ENCODE data around the gene MGAT5. TPM values are rescaled to one million over a fixed set of nuclear protein-coding genes. Genes with fewer than 3 reads are reported as not detected.
A peak's percentile ranks its signal among the peaks of the same experiment; 100 is the strongest.

Gene MGAT5
- total and polyA plus RNA-seq, 2 donors from 2014 or later = 14.3 to 40.9 TPM

- Histone ChIP-seq H3K27me3 (ENCODE audit: control insufficient read depth, insufficient read depth, low read length) (no peaks in the 10 kb centered on the region), H3K4me1 (ENCODE audit: control insufficient read depth in 2 of 3, insufficient read depth in 2 of 3, low read depth in 1 of 3, low read length in 3 of 3) (peaks cover 0 to 10% (median 2%) of the 10 kb centered on the region in 3 donors), H3K4me3 (ENCODE audit: low read length in 3 of 3) (no peak overlapping the region), H3K27ac (ENCODE audit: low read depth in 2 of 2, low read length in 2 of 2) (no peak overlapping the region), H3K36me3 (ENCODE audit: control insufficient read depth in 2 of 3, insufficient read depth in 3 of 3, low read length in 3 of 3) (no peaks in the 10 kb centered on the region), H3K9ac (ENCODE audit: low read length in 3 of 3) (no peak overlapping the region), H3K9me3 (ENCODE audit: control insufficient read depth in 2 of 3, insufficient read depth in 1 of 3, low read length in 3 of 3) (no peaks in the 10 kb centered on the region)
- no peak for TF ChIP-seq CTCF (IDR thresholded peaks at IDR 0.05; ENCODE audit: borderline replicate concordance, extremely low read depth, insufficient read depth)
- no peak for FAIRE-seq
- intact Hi-C loops (cut with DNase I) = no loop called here
- DNase-seq = no peak
These were observed 67.1 kb downstream of the MGAT5 start for GRCh38 chr2:134320930-134321329.

GRCh38 chr2:134323777-134324176 is 69.9 kb downstream of the MGAT5 start:
- TF ChIP-seq CTCF (IDR thresholded peaks at IDR 0.05; ENCODE audit: borderline replicate concordance, extremely low read depth, insufficient read depth) = no peak
- H3K9me3 ChIP-seq (ENCODE audit: control insufficient read depth in 2 of 3, insufficient read depth in 1 of 3, low read length in 3 of 3) = no peaks in the 10 kb centered on the region
- no peak overlapping the region for H3K27ac ChIP-seq (ENCODE audit: low read depth in 2 of 2, low read length in 2 of 2)
- H3K27me3 ChIP-seq (ENCODE audit: control insufficient read depth, insufficient read depth, low read length) = no peaks in the 10 kb centered on the region
- H3K36me3 ChIP-seq (ENCODE audit: control insufficient read depth in 2 of 3, insufficient read depth in 3 of 3, low read length in 3 of 3) = no peaks in the 10 kb centered on the region
- H3K4me1 ChIP-seq (ENCODE audit: control insufficient read depth in 2 of 3, insufficient read depth in 2 of 3, low read depth in 1 of 3, low read length in 3 of 3) = peaks cover 0 to 10% (median 2%) of the 10 kb centered on the region in 3 donors
- no peak for FAIRE-seq
- DNase-seq = no peak
- intact Hi-C loops (cut with DNase I) = no loop called here
- no peak overlapping the region for H3K9ac ChIP-seq (ENCODE audit: low read length in 3 of 3)
- no peak overlapping the region for H3K4me3 ChIP-seq (ENCODE audit: low read length in 3 of 3)

- Histone ChIP-seq H3K27ac (ENCODE audit: low read depth in 2 of 2, low read length in 2 of 2) (no peak overlapping the region), H3K27me3 (ENCODE audit: control insufficient read depth, insufficient read depth, low read length) (no peaks in the 10 kb centered on the region), H3K9me3 (ENCODE audit: control insufficient read depth in 2 of 3, insufficient read depth in 1 of 3, low read length in 3 of 3) (no peaks in the 10 kb centered on the region), H3K4me3 (ENCODE audit: low read length in 3 of 3) (no peak overlapping the region), H3K36me3 (ENCODE audit: control insufficient read depth in 2 of 3, insufficient read depth in 3 of 3, low read length in 3 of 3) (no peaks in the 10 kb centered on the region), H3K4me1 (ENCODE audit: control insufficient read depth in 2 of 3, insufficient read depth in 2 of 3, low read depth in 1 of 3, low read length in 3 of 3) (peaks cover 0 to 10% (median 2%) of the 10 kb centered on the region in 3 donors), H3K9ac (ENCODE audit: low read length in 3 of 3) (no peak overlapping the region)
- intact Hi-C loops (cut with DNase I) = no loop called here
- peak in 2 of 5 donors; percentile 24 to 35 for DNase-seq
- FAIRE-seq = no peak
- no peak for TF ChIP-seq CTCF (IDR thresholded peaks at IDR 0.05; ENCODE audit: borderline replicate concordance, extremely low read depth, insufficient read depth)
These were observed 70.6 kb downstream of the MGAT5 start for GRCh38 chr2:134324430-134324829.

GRCh38 chr2:134324947-134325346 is 71.1 kb downstream of the MGAT5 start:
- peaks cover 0 to 10% (median 2%) of the 10 kb centered on the region in 3 donors for H3K4me1 ChIP-seq (ENCODE audit: control insufficient read depth in 2 of 3, insufficient read depth in 2 of 3, low read depth in 1 of 3, low read length in 3 of 3)
- no peak for TF ChIP-seq CTCF (IDR thresholded peaks at IDR 0.05; ENCODE audit: borderline replicate concordance, extremely low read depth, insufficient read depth)
- peak in 1 of 5 donors; percentile 39 for DNase-seq
- no peaks in the 10 kb centered on the region for H3K27me3 ChIP-seq (ENCODE audit: control insufficient read depth, insufficient read depth, low read length)
- intact Hi-C loops (cut with DNase I) = no loop called here
- H3K4me3 ChIP-seq (ENCODE audit: low read length in 3 of 3) = no peak overlapping the region
- H3K9me3 ChIP-seq (ENCODE audit: control insufficient read depth in 2 of 3, insufficient read depth in 1 of 3, low read length in 3 of 3) = no peaks in the 10 kb centered on the region
- H3K9ac ChIP-seq (ENCODE audit: low read length in 3 of 3) = no peak overlapping the region
- FAIRE-seq = no peak
- no peak overlapping the region for H3K27ac ChIP-seq (ENCODE audit: low read depth in 2 of 2, low read length in 2 of 2)
- no peaks in the 10 kb centered on the region for H3K36me3 ChIP-seq (ENCODE audit: control insufficient read depth in 2 of 3, insufficient read depth in 3 of 3, low read length in 3 of 3)
